SK-N-SH treated with all-trans-retinoic acid at 6 μM for 48 hours (cell line): Measurements from ENCODE around the gene CDC14B.

Experiments
- CSDC2 ChIP-seq: fragments of 250-450 bp; sonication (Bioruptor Pico); IDR thresholded peaks from 2 replicates; pipeline ENCODE4 v1.5.0; 2020; ENCODE audit warnings: mild to moderate bottlenecking, moderate library complexity
- PATZ1 ChIP-seq: fragments of 250-450 bp; sonication (Bioruptor Pico); IDR thresholded peaks from 2 replicates; pipeline ENCODE4 v1.8.0; 2020; ENCODE audit warnings: mild to moderate bottlenecking, moderate library complexity, borderline replicate concordance
- RARB ChIP-seq: fragments of 250-450 bp; sonication (Bioruptor Pico); IDR thresholded peaks from 2 replicates; pipeline ENCODE4 v1.8.0; 2021; ENCODE audit warnings: mild to moderate bottlenecking, moderate library complexity

GRCh38 chr9:96619124-96619465 lies 548 bp downstream of the CDC14B start:
- TF ChIP-seq PATZ1 (CRISPR knock-in tag) (no peak), CSDC2 (no peak), RARB (CRISPR knock-in tag) (no peak)
